Measurements from ENCODE around the gene PCBP3. TPM values are rescaled to one million over a fixed set of nuclear protein-coding genes. Genes with fewer than 3 reads are reported as not detected.

Gene PCBP3
- total and polyA plus RNA-seq, 3 experiments from 2014 or later = 0.31 to 0.38 (median 0.35) TPM

GRCh38 chr21:45982758-45983648, 339.5 kb downstream of the PCBP3 start:
- Mint-ChIP-seq H3K27ac (no peak overlapping the region), H3K27me3 (peaks cover 3% of the 10 kb centered on the region in 2 donors), H3K9me3 (no peaks in the 10 kb centered on the region), H3K4me1 (peaks cover 1 to 10% (median 9%) of the 10 kb centered on the region in 3 donors), H3K4me3 (peak overlapping the region in 5 of 7 donors; percentile 23 to 66 (median 55)), H3K36me3 (peaks cover 0 to 4% (median 3%) of the 10 kb centered on the region in 3 donors)
- Histone ChIP-seq H3K27me3 (ENCODE audit: insufficient read depth, low read length, poor library complexity, severe bottlenecking) (peaks cover 3% of the 10 kb centered on the region), H3K4me1 (ENCODE audit: insufficient read depth, low read length) (peaks cover 11% of the 10 kb centered on the region), H3K27ac (ENCODE audit: low read depth, low read length) (no peak overlapping the region), H3K36me3 (ENCODE audit: insufficient read depth, low read length) (no peaks in the 10 kb centered on the region), H3K4me3 (ENCODE audit: low read length) (no peak overlapping the region), H3K9me3 (ENCODE audit: low read length) (no peaks in the 10 kb centered on the region)
- ChIA-PET CTCF (no interaction called here), POLR2A (no interaction called here)
- DNase-seq = no peak

- Mint-ChIP-seq H3K4me1 (peaks cover 1 to 9% (median 7%) of the 10 kb centered on the region in 3 donors), H3K27me3 (peaks cover 3% of the 10 kb centered on the region in 2 donors), H3K36me3 (peaks cover 0 to 4% (median 3%) of the 10 kb centered on the region in 3 donors), H3K27ac (no peak overlapping the region), H3K4me3 (no peak overlapping the region), H3K9me3 (no peaks in the 10 kb centered on the region)
- ChIA-PET CTCF (no interaction called here), POLR2A (no interaction called here)
- no peak overlapping the region for H3K4me3 ChIP-seq (ENCODE audit: low read length)
- no peak for DNase-seq
- H3K9me3 ChIP-seq (ENCODE audit: low read length) = no peaks in the 10 kb centered on the region
- peaks cover 11% of the 10 kb centered on the region for H3K4me1 ChIP-seq (ENCODE audit: insufficient read depth, low read length)
- H3K27me3 ChIP-seq (ENCODE audit: insufficient read depth, low read length, poor library complexity, severe bottlenecking) = peaks cover 3% of the 10 kb centered on the region
- no peak overlapping the region for H3K27ac ChIP-seq (ENCODE audit: low read depth, low read length)
- no peaks in the 10 kb centered on the region for H3K36me3 ChIP-seq (ENCODE audit: insufficient read depth, low read length)
These were observed 340.1 kb downstream of the PCBP3 start for GRCh38 chr21:45983649-45983965.

- Histone ChIP-seq H3K36me3 (ENCODE audit: insufficient read depth, low read length) (no peaks in the 10 kb centered on the region), H3K27me3 (ENCODE audit: insufficient read depth, low read length, poor library complexity, severe bottlenecking) (peaks cover 3% of the 10 kb centered on the region), H3K27ac (ENCODE audit: low read depth, low read length) (no peak overlapping the region), H3K9me3 (ENCODE audit: low read length) (no peaks in the 10 kb centered on the region), H3K4me1 (ENCODE audit: insufficient read depth, low read length) (peaks cover 11% of the 10 kb centered on the region), H3K4me3 (ENCODE audit: low read length) (no peak overlapping the region)
- Mint-ChIP-seq H3K36me3 (peaks cover 0 to 4% (median 3%) of the 10 kb centered on the region in 3 donors), H3K4me1 (peaks cover 1 to 9% (median 7%) of the 10 kb centered on the region in 3 donors), H3K27ac (peak overlapping the region in 2 of 8 donors; percentile 39 to 54), H3K4me3 (no peak overlapping the region), H3K9me3 (no peaks in the 10 kb centered on the region), H3K27me3 (peaks cover 3% of the 10 kb centered on the region in 2 donors)
- CTCF ChIA-PET = no interaction called here
- no peak for DNase-seq
- POLR2A ChIA-PET = no interaction called here
These were observed 340.5 kb downstream of the PCBP3 start for GRCh38 chr21:45983981-45984551.

- POLR2A ChIA-PET = no interaction called here
- H3K36me3 Mint-ChIP-seq = peaks cover 0 to 4% (median 3%) of the 10 kb centered on the region in 3 donors
- peaks cover 0 to under 1% of the 10 kb centered on the region in 2 donors for H3K27me3 Mint-ChIP-seq
These were observed 341.1 kb downstream of the PCBP3 start for GRCh38 chr21:45984584-45985095.

GRCh38 chr21:45985471-45986315, 342.2 kb downstream of the PCBP3 start:
- Histone ChIP-seq H3K9me3 (ENCODE audit: low read length) (no peaks in the 10 kb centered on the region), H3K36me3 (ENCODE audit: insufficient read depth, low read length) (no peaks in the 10 kb centered on the region), H3K27ac (ENCODE audit: low read depth, low read length) (no peak overlapping the region), H3K4me3 (ENCODE audit: low read length) (no peak overlapping the region), H3K27me3 (ENCODE audit: insufficient read depth, low read length, poor library complexity, severe bottlenecking) (peaks cover 2% of the 10 kb centered on the region), H3K4me1 (ENCODE audit: insufficient read depth, low read length) (peaks cover 5% of the 10 kb centered on the region)
- no peak for DNase-seq
- POLR2A ChIA-PET = no interaction called here
- Mint-ChIP-seq H3K27ac (peak overlapping the region in 2 of 8 donors; percentile 1 to 54), H3K36me3 (peaks cover 0 to 4% (median 3%) of the 10 kb centered on the region in 3 donors), H3K27me3 (no peaks in the 10 kb centered on the region), H3K9me3 (no peaks in the 10 kb centered on the region), H3K4me3 (peak overlapping the region in 1 of 7 donors; percentile 15), H3K4me1 (peaks cover 1 to 9% (median 7%) of the 10 kb centered on the region in 3 donors)
- CTCF ChIA-PET = no interaction called here

More at GRCh38 chr21:45984584-45985095, 341.1 kb downstream of the PCBP3 start:
- Histone ChIP-seq H3K36me3 (ENCODE audit: insufficient read depth, low read length) (no peaks in the 10 kb centered on the region), H3K27me3 (ENCODE audit: insufficient read depth, low read length, poor library complexity, severe bottlenecking) (peaks cover 3% of the 10 kb centered on the region), H3K9me3 (ENCODE audit: low read length) (no peaks in the 10 kb centered on the region), H3K4me1 (ENCODE audit: insufficient read depth, low read length) (peaks cover 11% of the 10 kb centered on the region), H3K27ac (ENCODE audit: low read depth, low read length) (no peak overlapping the region), H3K4me3 (ENCODE audit: low read length) (no peak overlapping the region)
- Mint-ChIP-seq H3K4me1 (peaks cover 1 to 9% (median 7%) of the 10 kb centered on the region in 3 donors), H3K27ac (peak overlapping the region in 4 of 8 donors; percentile 9 to 54 (median 40)), H3K4me3 (peak overlapping the region in 1 of 7 donors; percentile 11), H3K9me3 (no peaks in the 10 kb centered on the region)
- no peak for DNase-seq
- CTCF ChIA-PET = no interaction called here

- ChIA-PET CTCF (no interaction called here), POLR2A (no interaction called here)
- Mint-ChIP-seq H3K27me3 (no peaks in the 10 kb centered on the region), H3K4me3 (no peak overlapping the region), H3K9me3 (no peaks in the 10 kb centered on the region), H3K27ac (no peak overlapping the region), H3K36me3 (peaks cover 0 to 4% (median 3%) of the 10 kb centered on the region in 3 donors), H3K4me1 (peaks cover 1 to 9% (median 7%) of the 10 kb centered on the region in 3 donors)
- Histone ChIP-seq H3K9me3 (ENCODE audit: low read length) (no peaks in the 10 kb centered on the region), H3K4me1 (ENCODE audit: insufficient read depth, low read length) (no peaks in the 10 kb centered on the region), H3K36me3 (ENCODE audit: insufficient read depth, low read length) (no peaks in the 10 kb centered on the region), H3K27me3 (ENCODE audit: insufficient read depth, low read length, poor library complexity, severe bottlenecking) (no peaks in the 10 kb centered on the region), H3K27ac (ENCODE audit: low read depth, low read length) (no peak overlapping the region), H3K4me3 (ENCODE audit: low read length) (no peak overlapping the region)
- peak in 1 of 5 donors; percentile 0 for DNase-seq
These were observed 343.0 kb downstream of the PCBP3 start for GRCh38 chr21:45986316-45987051.

- no peaks in the 10 kb centered on the region for H3K36me3 ChIP-seq (ENCODE audit: insufficient read depth, low read length)
- no peaks in the 10 kb centered on the region for H3K27me3 ChIP-seq (ENCODE audit: insufficient read depth, low read length, poor library complexity, severe bottlenecking)
- Mint-ChIP-seq H3K9me3 (no peaks in the 10 kb centered on the region), H3K4me1 (peaks cover 1 to 9% (median 4%) of the 10 kb centered on the region in 3 donors), H3K27me3 (no peaks in the 10 kb centered on the region), H3K27ac (no peak overlapping the region), H3K4me3 (peak overlapping the region in 1 of 7 donors; percentile 45), H3K36me3 (peaks cover 0 to 4% (median 3%) of the 10 kb centered on the region in 3 donors)
- no peaks in the 10 kb centered on the region for H3K9me3 ChIP-seq (ENCODE audit: low read length)
- no peaks in the 10 kb centered on the region for H3K4me1 ChIP-seq (ENCODE audit: insufficient read depth, low read length)
- POLR2A ChIA-PET = no interaction called here
- CTCF ChIA-PET = no interaction called here
- no peak overlapping the region for H3K4me3 ChIP-seq (ENCODE audit: low read length)
- H3K27ac ChIP-seq (ENCODE audit: low read depth, low read length) = no peak overlapping the region
- DNase-seq = peak in 2 of 5 donors; percentile 0 to 41
These were observed 343.7 kb downstream of the PCBP3 start for GRCh38 chr21:45987121-45987711.
